ENCODE data around the gene TSHZ2. TPM values are rescaled to one million over a fixed set of nuclear protein-coding genes. Genes with fewer than 3 reads are reported as not detected.

TSHZ2 gene
- total RNA-seq, 3 donors from 2014 or later (not counting 1 experiment from before 2014, with no cell fraction given), result 1.8 to 1.9 TPM; not detected in 1

DNA sequence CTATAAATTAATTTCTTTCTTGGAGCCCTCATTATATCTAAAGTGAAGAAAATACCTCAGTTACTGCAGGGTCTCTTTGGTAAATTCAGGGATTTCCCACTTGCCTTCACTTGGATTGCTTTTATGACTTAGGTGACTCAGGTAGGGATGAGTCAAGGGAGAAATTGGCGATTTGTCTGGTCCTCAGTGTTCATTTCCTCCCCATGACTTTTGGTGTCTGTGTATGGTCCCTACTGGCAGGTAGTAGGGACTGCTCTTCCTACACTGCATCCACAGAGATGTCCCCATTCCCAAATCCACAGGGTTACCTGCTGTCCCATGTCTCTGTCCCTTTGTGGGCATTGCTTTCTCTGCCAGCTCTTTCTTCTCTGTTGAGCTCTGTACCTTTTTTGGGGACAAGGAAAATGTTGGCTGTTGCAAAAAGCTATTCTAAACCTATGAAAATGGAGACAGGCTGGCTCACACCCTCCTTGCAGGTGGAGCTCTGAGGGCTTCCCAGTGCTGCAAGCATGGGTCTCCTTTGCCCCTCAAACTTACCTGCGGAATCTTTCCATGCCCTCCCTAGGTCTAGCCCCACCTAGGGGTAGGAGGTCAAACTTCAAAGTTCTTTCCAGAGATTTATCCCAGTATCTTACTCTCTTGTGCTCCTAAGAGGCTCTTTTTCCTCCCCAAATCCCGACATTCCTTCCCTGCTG, 409.6 kb downstream of the TSHZ2 start:
- intact Hi-C loops (cut with micrococcal nuclease), result no loop called here

DNA sequence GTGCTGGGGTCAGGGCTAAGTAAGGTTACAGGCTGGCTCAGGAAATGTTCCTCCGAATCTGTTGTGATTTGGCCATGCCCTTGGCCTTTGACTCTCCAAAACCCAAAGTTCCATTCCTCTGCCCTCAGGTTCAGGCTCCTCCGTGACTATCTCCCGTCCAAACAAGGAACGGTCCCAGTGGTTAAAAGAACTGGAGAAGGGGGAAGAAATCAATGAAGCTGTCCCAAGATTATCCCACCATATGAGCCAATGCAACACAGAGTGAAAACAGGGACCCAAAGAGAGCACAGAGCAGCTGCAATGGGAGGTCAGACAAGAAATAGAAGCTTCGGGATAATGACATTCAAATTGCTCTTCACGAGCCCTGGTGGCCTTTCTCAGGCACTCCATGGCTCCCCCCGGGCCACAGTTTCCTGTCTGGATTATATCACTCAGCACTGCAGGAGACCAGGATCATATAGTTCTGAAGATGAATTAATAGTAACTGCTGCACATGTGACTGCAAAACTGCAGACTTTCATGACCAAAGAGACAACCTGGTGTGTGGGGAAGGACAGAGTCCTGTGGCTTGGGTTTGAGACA, 410.2 kb downstream of the TSHZ2 start:
- intact Hi-C loops (cut with micrococcal nuclease), result no loop called here
- Histone ChIP-seq H3K27me3 (ENCODE audit: control insufficient read depth, insufficient read depth, low read length) (no peaks in the 10 kb centered on the region), H3K36me3 (ENCODE audit: control insufficient read depth, insufficient read depth, low read length) (no peaks in the 10 kb centered on the region), H3K27ac (ENCODE audit: low read length) (no peak overlapping the region), H3K4me1 (ENCODE audit: control insufficient read depth, insufficient read depth, low read length) (no peaks in the 10 kb centered on the region), H3K4me3 (ENCODE audit: low read length) (no peak overlapping the region), H3K9me3 (ENCODE audit: control insufficient read depth, insufficient read depth, low read length) (no peaks in the 10 kb centered on the region)
- Mint-ChIP-seq H3K36me3 (no peaks in the 10 kb centered on the region), H3K27ac (no peak overlapping the region), H3K9me3 (no peaks in the 10 kb centered on the region), H3K4me1 (no peaks in the 10 kb centered on the region), H3K27me3 (ENCODE audit: low read depth in 2 of 2) (peaks cover 7 to 11% of the 10 kb centered on the region in 2 donors), H3K4me3 (no peak overlapping the region)
- TF ChIP-seq CTCF (IDR thresholded peaks at IDR 0.05), result no peak
- DNase-seq (no peak), ATAC-seq (no peak)
- WGBS (ENCODE audit: insufficient coverage), result 80% methylated on average over 5 of the region's 7 CpGs

More for the DNA sequence above, 409.6 kb downstream of the TSHZ2 start:
- Mint-ChIP-seq H3K9me3 (no peaks in the 10 kb centered on the region), H3K27me3 (ENCODE audit: low read depth in 2 of 2) (peaks cover 4 to 11% of the 10 kb centered on the region in 2 donors), H3K36me3 (no peaks in the 10 kb centered on the region), H3K4me1 (no peaks in the 10 kb centered on the region), H3K27ac (no peak overlapping the region), H3K4me3 (no peak overlapping the region)
- DNase-seq (no peak), ATAC-seq (no peak)
- Histone ChIP-seq H3K9me3 (ENCODE audit: control insufficient read depth, insufficient read depth, low read length) (no peaks in the 10 kb centered on the region), H3K4me1 (ENCODE audit: control insufficient read depth, insufficient read depth, low read length) (no peaks in the 10 kb centered on the region), H3K36me3 (ENCODE audit: control insufficient read depth, insufficient read depth, low read length) (no peaks in the 10 kb centered on the region), H3K27ac (ENCODE audit: low read length) (no peak overlapping the region), H3K4me3 (ENCODE audit: low read length) (no peak overlapping the region), H3K27me3 (ENCODE audit: control insufficient read depth, insufficient read depth, low read length) (no peaks in the 10 kb centered on the region)
- no peak for TF ChIP-seq CTCF (IDR thresholded peaks at IDR 0.05)
- 88% methylated on average over 3 of the region's 3 CpGs for WGBS (ENCODE audit: insufficient coverage)

DNA sequence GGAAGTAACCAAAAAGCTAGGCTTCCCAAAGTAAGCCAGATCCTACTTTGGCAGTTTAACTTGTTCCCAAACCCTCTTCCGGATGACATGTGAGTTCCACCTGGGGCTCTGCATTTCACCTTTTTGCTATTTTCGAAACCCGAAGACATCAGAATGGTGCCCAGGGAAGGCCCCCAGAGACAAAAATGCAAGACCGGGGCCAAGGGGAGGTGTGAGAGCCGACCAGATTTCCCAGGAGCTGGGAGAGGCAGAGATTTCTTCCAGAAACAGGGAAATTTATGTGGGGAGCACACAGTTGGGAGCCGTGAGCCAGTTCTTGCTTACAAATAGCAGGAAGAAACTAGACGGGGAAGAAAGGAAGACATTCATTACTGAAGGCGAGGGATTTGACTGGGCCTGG, 411.8 kb downstream of the TSHZ2 start:
- Histone ChIP-seq H3K9me3 (ENCODE audit: control insufficient read depth, insufficient read depth, low read length) (no peaks in the 10 kb centered on the region), H3K27me3 (ENCODE audit: control insufficient read depth, insufficient read depth, low read length) (no peaks in the 10 kb centered on the region), H3K4me1 (ENCODE audit: control insufficient read depth, insufficient read depth, low read length) (no peaks in the 10 kb centered on the region), H3K36me3 (ENCODE audit: control insufficient read depth, insufficient read depth, low read length) (no peaks in the 10 kb centered on the region), H3K27ac (ENCODE audit: low read length) (no peak overlapping the region), H3K4me3 (ENCODE audit: low read length) (no peak overlapping the region)
- Mint-ChIP-seq H3K27me3 (ENCODE audit: low read depth in 2 of 2) (peaks cover 7 to 11% of the 10 kb centered on the region in 2 donors), H3K27ac (no peak overlapping the region), H3K4me1 (no peaks in the 10 kb centered on the region), H3K36me3 (no peaks in the 10 kb centered on the region), H3K9me3 (no peaks in the 10 kb centered on the region), H3K4me3 (no peak overlapping the region)
- no peak for ATAC-seq
- intact Hi-C loops (cut with micrococcal nuclease), result no loop called here
- no peak for DNase-seq
- WGBS (ENCODE audit: insufficient coverage), result 87% methylated on average over 8 of the region's 8 CpGs
- TF ChIP-seq CTCF (IDR thresholded peaks at IDR 0.05), result no peak
